DOHH2 (cell line): ENCODE data around the gene KDM4D.

Source experiments
- H3F3A ChIP-seq: fragments of 200-600 bp; sonication (generic), shearing (Covaris generic); 2 replicates; pipeline ENCODE4 v1.6.0; 2016; ENCODE audit warnings: antibody characterized with exemption, mild to moderate bottlenecking; ENCODE audit not compliant: control insufficient read depth, insufficient read depth
- H3K27ac ChIP-seq: fragments of 200-600 bp; sonication (generic); 2 replicates; pipeline ENCODE4 v1.5.1; 2014; ENCODE audit warnings: low read depth, mild to moderate bottlenecking, low read length, moderate library complexity
- H3K27me3 ChIP-seq: fragments of 200-600 bp; sonication (generic); 2 replicates; pipeline ENCODE4 v1.6.1; 2014; ENCODE audit warnings: mild to moderate bottlenecking, low read length, mixed read lengths; ENCODE audit not compliant: control insufficient read depth
- H3K36me3 ChIP-seq: fragments of 200-600 bp; sonication (generic); 2 replicates; pipeline ENCODE4 v1.6.1; 2014; ENCODE audit warnings: mild to moderate bottlenecking, low read length, moderate library complexity, mixed read lengths; ENCODE audit not compliant: control insufficient read depth
- H3K4me1 ChIP-seq: fragments of 200-600 bp; sonication (generic); 2 replicates; pipeline ENCODE4 v1.6.1; 2014; ENCODE audit warnings: mild to moderate bottlenecking, low read length, mixed read lengths; ENCODE audit not compliant: control insufficient read depth
- H3K4me2 ChIP-seq: fragments of 200-600 bp; sonication (generic); 2 replicates; pipeline ENCODE4 v1.6.0; 2014; ENCODE audit warnings: mild to moderate bottlenecking, low read length, moderate library complexity
- H3K4me3 ChIP-seq: fragments of 200-600 bp; sonication (generic); 2 replicates; pipeline ENCODE4 v1.5.1; 2014; ENCODE audit warnings: mild to moderate bottlenecking, low read length, mixed read lengths
- H3K79me2 ChIP-seq: fragments of 200-600 bp; sonication (generic); 2 replicates; pipeline ENCODE4 v1.6.1; 2014; ENCODE audit warnings: mild to moderate bottlenecking, low read length, mixed read lengths; ENCODE audit not compliant: control insufficient read depth
- H3K9me2 ChIP-seq: fragments of 200-600 bp; sonication (generic); replicated peaks from 2 replicates; pipeline ENCODE4 v1.6.1; 2014; ENCODE audit warnings: mild to moderate bottlenecking, low read length, mixed read lengths; ENCODE audit not compliant: control insufficient read depth
- H3K9me3 ChIP-seq: fragments of 200-600 bp; sonication (generic); 2 replicates; pipeline ENCODE4 v1.6.1; 2014; ENCODE audit warnings: antibody characterized with exemption, low read length, mixed read lengths; ENCODE audit not compliant: control insufficient read depth, insufficient read depth
- H4K20me1 ChIP-seq: fragments of 200-600 bp; sonication (generic); 2 replicates; pipeline ENCODE4 v1.6.0; 2014; ENCODE audit warnings: low read depth, mild to moderate bottlenecking, antibody characterized with exemption, low read length, moderate library complexity; ENCODE audit not compliant: control insufficient read depth, insufficient read depth
- CTCF ChIP-seq: fragments of 200-600 bp; sonication (generic); IDR thresholded peaks from one replicate; pipeline ENCODE4 v1.5.1; 2014; ENCODE audit warnings: antibody characterized with exemption, mild to moderate bottlenecking, low read depth, low read length; ENCODE audit not compliant: poor library complexity, severe bottlenecking
- EZH2phosphoT487 ChIP-seq: fragments of 200-600 bp; sonication (generic); IDR thresholded peaks from 2 replicates; pipeline ENCODE4 v1.6.1; 2017; ENCODE audit warnings: borderline replicate concordance, mild to moderate bottlenecking, antibody characterized with exemption, low read length, moderate library complexity, mixed read lengths

Gene KDM4D

DNA sequence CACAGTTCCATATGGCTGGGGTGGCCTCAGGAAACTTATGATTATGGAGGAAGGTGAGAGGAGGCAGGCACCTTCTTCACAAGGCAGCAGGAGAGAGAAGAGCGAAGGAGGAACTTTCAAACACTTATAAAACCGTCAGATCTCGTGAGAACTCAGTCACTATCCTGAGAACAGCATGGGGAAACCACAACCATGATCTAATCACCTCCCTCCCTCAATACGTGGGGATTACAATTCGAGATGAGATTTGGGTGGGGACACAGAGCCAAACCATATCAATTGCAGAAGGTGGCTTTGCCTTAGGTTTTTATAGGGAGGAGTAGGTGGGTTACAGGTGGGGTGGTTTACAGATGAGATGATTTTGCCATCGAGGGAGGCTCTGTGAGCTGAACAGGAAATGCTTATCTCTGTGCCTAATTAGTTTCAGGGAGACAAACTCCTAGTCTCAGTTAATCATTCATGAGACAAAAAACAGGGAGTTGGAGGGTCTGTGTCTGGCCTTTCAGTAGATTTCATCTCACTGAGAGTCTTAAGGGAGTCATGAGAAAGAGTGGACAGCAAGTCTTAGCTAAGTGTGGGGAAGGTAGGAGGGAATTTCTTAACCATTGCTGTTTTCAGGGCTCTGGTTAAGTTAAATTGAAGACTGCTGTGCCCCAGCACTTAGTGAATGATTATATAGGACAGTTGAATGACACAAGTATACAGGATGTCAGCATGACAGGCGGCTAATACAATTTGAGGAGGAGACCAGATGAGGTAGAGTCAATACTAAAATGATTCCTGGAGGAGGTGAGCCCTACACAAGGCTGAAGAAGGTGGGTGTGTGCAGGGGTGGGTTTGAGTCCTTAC is 47.9 kb upstream of the KDM4D start:
- no peak overlapping the region for H3K27ac ChIP-seq
- no peaks in the 10 kb centered on the region for H4K20me1 ChIP-seq
- H3K36me3 ChIP-seq = no peaks in the 10 kb centered on the region
- no peaks in the 10 kb centered on the region for H3K9me3 ChIP-seq
- H3K4me1 ChIP-seq = peaks cover 11% of the 10 kb centered on the region
- no peak overlapping the region for H3K4me2 ChIP-seq
- no peak for TF ChIP-seq EZH2phosphoT487
- no peak for TF ChIP-seq CTCF
- no peaks in the 10 kb centered on the region for H3F3A ChIP-seq
- no peaks in the 10 kb centered on the region for H3K79me2 ChIP-seq
- no peaks in the 10 kb centered on the region for H3K9me2 ChIP-seq
- no peaks in the 10 kb centered on the region for H3K27me3 ChIP-seq
- no peak overlapping the region for H3K4me3 ChIP-seq

DNA sequence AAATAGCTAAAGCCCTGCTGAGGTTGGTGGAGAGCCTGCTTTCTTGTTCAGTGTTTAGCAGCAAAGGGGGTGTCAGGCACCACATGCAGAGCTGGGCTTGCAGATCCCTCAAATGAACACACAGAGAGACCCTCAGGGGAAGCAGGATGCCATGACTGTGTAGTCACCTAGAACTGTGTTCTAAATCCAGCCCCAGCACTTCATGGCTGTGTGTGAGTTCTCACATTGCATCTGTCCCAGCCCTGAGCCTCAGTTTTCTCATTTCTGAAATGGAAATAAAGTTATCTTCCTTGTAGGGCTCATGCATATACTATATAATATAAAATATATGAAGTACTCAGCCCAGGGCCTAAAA is 47.3 kb upstream of the KDM4D start:
- Histone ChIP-seq H3K27ac (no peak overlapping the region), H3F3A (no peaks in the 10 kb centered on the region), H3K4me2 (no peak overlapping the region), H3K36me3 (no peaks in the 10 kb centered on the region), H4K20me1 (no peaks in the 10 kb centered on the region), H3K4me1 (peaks cover 11% of the 10 kb centered on the region), H3K27me3 (no peaks in the 10 kb centered on the region), H3K79me2 (no peaks in the 10 kb centered on the region), H3K9me2 (no peaks in the 10 kb centered on the region), H3K9me3 (no peaks in the 10 kb centered on the region), H3K4me3 (no peak overlapping the region)
- no peak for TF ChIP-seq EZH2phosphoT487
- TF ChIP-seq CTCF = no peak

DNA sequence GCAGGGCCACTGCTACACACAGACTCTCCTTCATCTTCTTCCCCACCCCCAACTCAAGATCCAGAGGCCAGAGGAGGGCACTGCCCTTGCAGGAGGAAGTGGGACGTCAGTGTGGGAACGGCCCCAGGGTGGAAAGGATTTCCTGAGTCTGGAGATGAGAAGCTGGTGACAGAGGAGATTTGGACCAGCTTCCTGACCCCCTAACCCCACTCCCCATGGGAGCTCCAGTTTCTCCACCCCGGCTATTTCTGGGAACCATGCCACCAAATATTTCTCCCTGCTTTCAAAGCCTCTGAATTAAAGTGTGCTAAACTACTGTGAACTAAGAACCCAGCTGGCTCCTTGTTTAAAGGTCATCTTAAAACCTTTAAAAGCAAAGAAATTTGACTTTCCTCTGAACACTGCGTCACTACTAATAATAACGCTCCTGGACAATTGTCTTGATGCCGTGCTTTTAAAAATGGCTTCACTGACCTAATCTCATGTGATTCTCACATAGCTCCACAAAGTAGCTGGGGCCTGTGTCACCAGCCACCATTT is 46.7 kb upstream of the KDM4D start:
- H3K27me3 ChIP-seq = no peaks in the 10 kb centered on the region
- no peak overlapping the region for H3K4me2 ChIP-seq
- no peaks in the 10 kb centered on the region for H3K36me3 ChIP-seq
- no peak overlapping the region for H3K4me3 ChIP-seq
- H3F3A ChIP-seq = no peaks in the 10 kb centered on the region
- H4K20me1 ChIP-seq = no peaks in the 10 kb centered on the region
- TF ChIP-seq CTCF = no peak
- TF ChIP-seq EZH2phosphoT487 = no peak
- peaks cover 11% of the 10 kb centered on the region for H3K4me1 ChIP-seq
- H3K9me2 ChIP-seq = no peaks in the 10 kb centered on the region
- no peaks in the 10 kb centered on the region for H3K9me3 ChIP-seq
- H3K79me2 ChIP-seq = no peaks in the 10 kb centered on the region
- no peak overlapping the region for H3K27ac ChIP-seq
